ENCODE results near the gene MEN1.

MEN1 gene

GRCh38 chr11:64777449-64778222, 32.7 kb downstream of the MEN1 start:
- peak overlapping the region; percentile 93 for H3K4me3 ChIP-seq (replicated peaks; ENCODE audit: low read depth, low read length)
- no peak for TF ChIP-seq CTCF (IDR thresholded peaks at IDR 0.05; ENCODE audit: low read depth, low read length, missing control alignments)
- no peak for DNase-seq (ENCODE audit: extremely low read depth, low read depth)

DNA sequence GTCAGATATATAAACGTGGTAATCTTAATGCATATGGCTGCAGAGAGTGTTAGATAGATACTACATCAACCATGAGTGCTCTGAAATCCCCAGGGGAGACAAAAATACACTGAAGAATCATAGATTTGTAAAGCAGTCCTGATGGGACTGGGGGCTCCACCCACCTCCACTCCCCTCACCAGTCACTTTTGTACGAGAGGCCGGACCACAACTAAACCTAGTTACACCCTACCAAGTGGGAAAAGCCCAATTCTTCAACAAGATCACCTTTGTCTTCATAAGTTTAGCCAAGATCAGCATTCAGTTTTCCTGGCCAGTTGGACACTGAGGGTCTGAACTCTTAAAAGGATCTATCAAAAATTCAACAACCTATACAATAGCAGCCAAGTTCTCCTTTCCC, 33.5 kb downstream of the MEN1 start:
- no peak for TF ChIP-seq CTCF (IDR thresholded peaks at IDR 0.05; ENCODE audit: low read depth, low read length, missing control alignments)
- DNase-seq (ENCODE audit: extremely low read depth, low read depth), result no peak
- peak overlapping the region; percentile 93 for H3K4me3 ChIP-seq (replicated peaks; ENCODE audit: low read depth, low read length)

GRCh38 chr11:64776425-64776824, 33.9 kb downstream of the MEN1 start:
- DNase-seq (ENCODE audit: extremely low read depth, low read depth), result no peak
- TF ChIP-seq CTCF (IDR thresholded peaks at IDR 0.05; ENCODE audit: low read depth, low read length, missing control alignments), result no peak
- H3K4me3 ChIP-seq (replicated peaks; ENCODE audit: low read depth, low read length), result peak overlapping the region; percentile 93

DNA sequence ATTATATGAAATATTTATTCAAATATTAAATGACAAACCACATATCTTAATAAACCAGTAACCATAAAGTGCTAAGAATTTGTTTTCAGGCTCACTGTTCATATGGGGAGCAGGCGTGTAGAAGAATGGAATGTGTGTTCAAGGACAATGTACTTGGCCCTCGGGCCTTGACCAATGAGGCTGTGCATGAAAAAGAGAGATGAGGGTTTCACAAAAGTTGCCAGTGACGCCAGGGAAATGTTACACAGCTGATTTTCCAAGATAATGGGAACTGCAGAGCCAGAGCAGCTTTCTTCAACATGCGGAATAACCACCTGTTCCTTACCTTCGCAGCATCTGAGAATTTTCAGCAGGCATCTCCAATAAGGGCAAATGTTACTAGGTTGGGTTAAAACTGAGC, 36.2 kb downstream of the MEN1 start:
- DNase-seq (ENCODE audit: extremely low read depth, low read depth), result no peak
- no peak for TF ChIP-seq CTCF (IDR thresholded peaks at IDR 0.05; ENCODE audit: low read depth, low read length, missing control alignments)
- no peak overlapping the region for H3K4me3 ChIP-seq (replicated peaks; ENCODE audit: low read depth, low read length)

GRCh38 chr11:64772303-64773018, 37.9 kb downstream of the MEN1 start:
- H3K4me3 ChIP-seq (replicated peaks; ENCODE audit: low read depth, low read length), result no peak overlapping the region
- DNase-seq (ENCODE audit: extremely low read depth, low read depth), result no peak
- TF ChIP-seq CTCF (IDR thresholded peaks at IDR 0.05; ENCODE audit: low read depth, low read length, missing control alignments), result no peak

GRCh38 chr11:64771861-64772260, 38.5 kb downstream of the MEN1 start:
- no peak for TF ChIP-seq CTCF (IDR thresholded peaks at IDR 0.05; ENCODE audit: low read depth, low read length, missing control alignments)
- H3K4me3 ChIP-seq (replicated peaks; ENCODE audit: low read depth, low read length), result no peak overlapping the region
- no peak for DNase-seq (ENCODE audit: extremely low read depth, low read depth)
